Measurements from ENCODE around the gene IL26.

- TF ChIP-seq EZH2 (IDR thresholded peaks at IDR 0.05; ENCODE audit: low read length, unreplicated experiment) (no peak), CTCF (conservative IDR thresholded peaks at IDR 0.05; ENCODE audit: low read depth, low read length) (no peak), EZH2phosphoT487 (IDR thresholded peaks at IDR 0.05; ENCODE audit: borderline replicate concordance, low read length) (no peak)
These were observed 10.0 kb upstream of the IL26 start for GRCh38 chr12:68235576-68235975.
